NCI-H2196 (cell line): ENCODE data around the gene ZFYVE28.
"Not testable (repeated sequence)": the region's sequence is repeated elsewhere in the genome, so short reads cannot be mapped to it uniquely, and the experiment has no call there.

Experiments used
- DNase-seq: peaks from one replicate; lab custom pipeline; 2025; ENCODE audit not compliant: unreplicated experiment; lab: John Stamatoyannopoulos, UW

The ZFYVE28 gene

DNA sequence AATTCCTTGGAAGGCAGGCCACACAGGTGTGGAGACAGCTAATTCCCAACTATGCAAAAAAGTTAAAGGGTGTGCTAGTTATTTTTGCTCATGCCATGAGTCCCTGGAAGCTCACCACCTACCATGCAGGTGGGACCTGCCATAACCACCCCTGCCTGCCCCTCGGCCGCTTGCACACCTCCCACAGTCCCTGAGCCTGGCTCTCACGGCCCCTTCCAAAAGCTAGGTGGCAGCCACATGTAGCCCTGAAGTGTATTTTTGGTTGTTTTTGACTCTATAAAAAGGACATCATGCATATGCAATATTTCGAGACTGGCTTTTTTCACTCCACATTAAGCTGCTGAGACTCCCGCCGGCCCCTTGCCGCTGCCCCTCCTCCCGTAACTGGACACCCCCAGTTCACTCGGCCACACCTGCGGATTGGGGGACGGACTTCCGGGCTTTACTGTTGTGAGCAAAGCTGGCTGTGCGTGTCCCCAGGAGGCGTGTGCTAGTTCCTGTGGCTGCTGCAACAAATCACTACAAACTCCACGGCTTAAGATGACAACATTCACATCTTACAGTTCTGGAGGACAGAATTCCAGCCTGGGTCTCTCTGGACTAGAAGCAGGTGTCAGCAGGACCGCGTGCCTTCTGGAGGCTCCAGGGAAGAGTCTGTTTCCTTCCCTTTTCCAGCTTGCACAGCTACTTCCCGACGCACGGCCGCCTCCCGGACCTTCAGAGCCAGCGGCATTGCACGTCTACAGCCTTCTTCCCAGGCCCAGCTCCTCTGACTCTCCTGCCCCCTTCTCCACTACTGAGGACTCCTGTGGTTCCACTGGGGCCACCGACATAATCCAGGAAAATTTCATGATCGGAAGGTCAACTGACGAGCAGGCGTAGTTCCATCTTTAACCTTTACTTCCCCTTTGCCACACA, 24.8 kb downstream of the ZFYVE28 start:
- no peak for DNase-seq

DNA sequence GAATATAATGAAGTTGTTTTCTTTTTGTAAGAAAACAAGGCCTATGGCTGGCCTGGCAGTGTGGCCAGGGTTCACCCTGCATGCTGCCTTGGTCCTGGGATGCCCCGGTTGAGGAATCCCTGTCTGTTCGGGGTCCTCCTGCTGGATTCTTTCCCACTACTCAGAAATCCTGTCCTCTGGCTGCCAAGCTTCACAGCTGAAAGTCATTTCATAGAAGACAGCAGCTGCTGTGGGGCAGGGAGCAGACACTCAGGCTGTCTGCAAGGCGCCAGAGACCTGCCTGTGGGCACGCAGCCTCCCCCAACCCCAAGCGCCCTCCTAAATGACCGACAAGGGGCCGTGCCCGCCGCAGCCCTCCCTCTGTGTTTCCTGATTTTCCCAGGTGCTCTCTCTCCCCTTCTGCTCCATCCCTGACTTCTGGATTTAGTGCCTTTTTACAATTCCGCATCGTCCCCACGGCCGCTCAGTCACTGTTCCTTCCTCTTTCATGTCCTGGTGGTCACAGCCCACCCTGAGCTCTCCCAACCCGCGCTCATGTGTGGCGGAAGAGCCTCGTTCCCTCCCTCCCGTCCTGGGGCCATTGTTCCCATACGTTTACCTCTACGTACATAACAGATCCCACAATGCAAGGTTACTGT, 27.5 kb downstream of the ZFYVE28 start:
- no peak for DNase-seq

DNA sequence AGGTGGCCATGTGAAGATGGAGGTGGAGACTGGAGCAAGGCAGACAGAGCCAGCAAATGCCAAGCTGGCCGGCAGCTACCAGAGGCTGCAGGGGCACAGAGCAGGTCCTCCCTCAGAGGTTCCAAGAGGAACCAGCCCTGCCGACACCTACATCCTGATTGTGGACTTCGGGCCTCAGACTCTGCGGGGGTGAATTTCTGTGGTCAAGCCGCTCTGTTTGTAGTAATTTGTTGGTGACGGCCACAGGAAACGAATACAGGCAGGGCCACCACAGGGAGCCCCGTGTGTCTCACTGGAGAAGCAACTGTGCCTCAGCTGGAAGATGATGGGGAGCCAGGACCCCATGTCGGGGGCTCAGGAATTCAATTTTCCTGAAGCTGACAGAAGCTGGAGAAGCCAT, 28.3 kb downstream of the ZFYVE28 start:
- DNase-seq, result no peak

DNA sequence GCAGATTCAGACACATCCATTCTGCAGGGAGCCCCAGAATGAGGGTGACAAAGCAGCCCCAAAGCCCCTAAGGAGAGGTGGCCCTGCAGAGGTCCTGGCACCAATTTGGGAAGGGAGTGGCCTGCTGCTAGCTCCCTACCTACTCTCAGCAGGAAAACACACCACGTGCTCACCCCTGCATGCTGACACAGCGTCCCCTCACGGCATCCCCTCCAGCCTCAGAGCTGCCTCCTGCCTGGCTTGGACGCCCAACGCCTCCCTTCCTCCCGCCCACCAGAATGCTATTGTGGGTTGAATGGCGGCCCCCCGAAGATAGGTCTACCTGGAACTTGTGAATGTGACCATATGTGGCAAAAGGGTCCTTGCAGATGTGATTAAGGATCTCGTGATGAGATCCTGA, 28.8 kb downstream of the ZFYVE28 start:
- DNase-seq, result no peak

DNA sequence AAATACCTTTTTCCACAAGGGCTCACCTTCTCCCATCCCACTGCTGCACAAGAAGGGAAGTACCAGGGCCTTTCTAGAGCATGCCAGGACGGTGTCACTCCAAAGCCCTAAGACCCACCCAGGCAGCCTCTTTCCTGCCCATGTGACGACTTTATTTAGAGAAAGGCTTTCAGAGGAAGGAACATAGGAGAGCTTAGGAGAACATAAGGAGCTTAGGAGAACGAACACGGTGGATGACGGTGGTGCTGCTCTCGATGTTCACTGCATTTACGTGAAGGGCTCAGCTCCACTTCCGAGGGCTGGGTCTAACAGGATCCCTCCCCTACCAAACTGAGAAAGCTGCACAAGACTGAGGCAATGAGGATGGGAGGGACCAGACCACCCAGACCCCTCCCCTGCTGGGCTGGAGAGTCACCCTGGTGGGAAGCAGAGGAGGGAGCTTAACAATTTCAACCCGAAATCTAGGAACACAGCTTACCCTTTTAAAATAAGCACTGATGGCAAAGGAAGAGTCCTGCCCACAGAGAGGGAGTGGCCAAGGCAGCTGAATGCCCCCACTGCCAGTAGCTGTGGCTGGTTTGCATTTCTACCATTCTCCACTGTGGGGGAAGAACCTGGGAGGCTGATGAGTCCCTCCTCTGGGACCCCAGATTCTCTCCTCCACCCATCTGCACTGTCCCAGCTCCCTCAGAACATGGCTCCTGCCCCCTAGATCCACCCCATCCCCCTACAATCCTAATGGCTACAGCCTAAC, 29.8 kb downstream of the ZFYVE28 start:
- DNase-seq, result no peak

DNA sequence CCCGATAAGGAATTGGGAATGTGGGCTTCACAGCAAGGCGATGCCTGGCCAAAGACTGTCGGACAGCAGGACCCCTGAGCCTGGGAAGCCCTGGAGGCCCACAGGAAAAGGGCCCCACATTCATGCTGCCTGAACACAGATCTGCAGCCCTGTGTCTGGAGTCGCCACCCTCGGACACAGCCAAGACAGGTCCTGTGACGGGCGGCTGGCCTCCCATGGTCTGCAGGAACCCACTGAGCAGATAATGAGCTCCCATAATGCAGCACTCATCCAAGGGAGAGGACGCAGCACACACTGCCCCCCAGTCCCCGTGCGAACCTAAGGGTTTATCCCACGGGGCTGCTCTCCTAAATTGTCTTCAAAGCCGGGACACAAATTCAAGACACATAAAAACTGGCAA, 30.6 kb downstream of the ZFYVE28 start:
- no peak for DNase-seq

DNA sequence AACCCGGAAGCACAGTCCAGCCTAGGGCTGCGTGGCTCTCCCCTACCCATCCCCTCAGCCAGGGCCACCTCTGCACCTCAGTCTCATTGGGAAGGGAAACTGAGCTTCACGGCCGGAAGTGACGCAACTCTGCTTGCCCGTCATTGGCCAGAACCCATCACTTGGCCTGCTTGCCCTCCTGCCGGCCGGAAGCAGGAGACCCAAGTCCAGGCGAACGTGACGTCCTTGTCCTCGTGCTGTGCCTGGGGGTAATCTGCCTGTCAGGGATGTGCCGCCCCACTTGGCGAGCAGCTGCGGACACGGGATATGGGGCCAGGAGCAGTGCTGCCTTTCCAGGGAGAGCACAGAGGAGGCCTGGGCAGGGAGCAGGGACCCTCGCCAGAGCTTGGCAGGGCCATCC, 31.2 kb downstream of the ZFYVE28 start:
- no peak for DNase-seq

DNA sequence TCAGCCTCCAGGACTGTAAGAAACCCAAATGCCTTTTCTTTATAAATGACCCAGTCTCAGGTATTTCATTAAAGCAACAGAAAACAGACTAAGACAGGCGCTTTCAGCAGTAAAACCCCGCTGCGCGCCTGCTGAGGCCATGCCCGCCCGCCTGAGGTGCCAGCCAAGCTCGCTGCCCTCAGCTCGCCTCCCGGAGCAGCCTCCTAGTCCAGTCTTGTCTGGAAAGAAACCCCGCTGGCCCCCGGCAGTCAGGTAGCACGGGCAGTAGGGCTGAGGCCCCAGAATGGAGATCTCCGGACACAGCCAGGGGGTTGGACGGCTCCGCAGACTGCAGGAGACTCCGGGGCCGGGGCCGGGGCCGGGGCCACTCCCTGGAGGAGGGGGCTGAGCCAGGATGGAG, 31.7 kb downstream of the ZFYVE28 start:
- no peak for DNase-seq

DNA sequence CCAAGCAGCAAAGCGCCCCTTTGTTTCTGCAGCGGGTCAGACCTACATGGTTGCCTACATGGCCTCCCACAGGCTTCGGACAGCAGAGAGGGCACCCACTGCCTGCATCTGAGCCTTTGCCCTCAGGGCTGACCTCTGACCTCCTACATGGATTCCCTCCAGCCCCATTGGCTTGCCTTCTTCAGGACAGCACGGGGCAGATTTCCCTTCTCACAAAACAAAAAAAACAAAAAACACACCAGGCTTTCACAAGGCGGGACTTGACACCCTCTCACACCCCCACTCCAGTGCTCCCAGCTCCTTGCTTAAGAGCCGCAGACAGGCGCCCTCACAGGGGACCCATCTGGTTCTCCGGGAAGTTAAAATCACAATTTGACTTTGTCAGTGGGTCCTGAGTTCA, 32.9 kb downstream of the ZFYVE28 start:
- DNase-seq, result no peak

DNA sequence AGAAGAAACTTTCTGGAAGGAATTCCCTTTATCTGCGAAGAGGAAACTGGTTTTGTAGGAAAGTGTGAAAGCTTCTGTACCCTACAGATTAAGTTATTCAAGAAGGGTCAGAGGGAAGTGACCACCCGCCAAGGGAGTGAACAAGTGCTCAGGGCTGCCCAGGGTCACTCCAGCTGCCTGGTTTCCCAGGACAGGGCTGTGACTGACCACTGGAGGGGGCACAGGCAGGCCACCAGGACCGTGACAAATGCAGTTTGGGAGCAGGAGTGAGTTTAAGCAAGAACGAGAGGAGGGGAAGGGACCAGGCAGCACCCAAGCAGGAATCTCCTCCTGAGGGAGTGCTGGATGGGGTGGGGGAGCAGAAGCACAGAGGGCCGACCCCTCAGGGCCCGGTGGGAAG, 34.2 kb downstream of the ZFYVE28 start:
- no peak for DNase-seq

DNA sequence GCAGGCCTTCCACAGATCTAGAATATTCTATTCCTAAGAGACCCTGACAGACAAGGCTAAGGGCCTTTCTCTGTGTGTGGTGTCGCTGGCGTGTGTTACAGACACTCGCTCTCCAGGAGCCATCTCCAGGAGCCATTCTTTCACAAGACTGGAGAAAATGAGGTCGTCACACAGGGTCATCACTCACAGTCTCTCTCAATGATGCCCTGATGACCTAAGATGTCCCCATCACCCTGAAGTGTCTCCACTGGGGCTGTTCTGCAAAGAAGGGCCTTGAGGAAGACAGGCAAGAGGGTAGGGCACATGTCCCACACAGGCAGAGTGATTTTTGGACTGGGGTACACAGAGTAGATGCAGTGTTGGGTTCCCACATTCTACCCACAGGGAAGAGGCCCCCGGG, 34.7 kb downstream of the ZFYVE28 start:
- no peak for DNase-seq

DNA sequence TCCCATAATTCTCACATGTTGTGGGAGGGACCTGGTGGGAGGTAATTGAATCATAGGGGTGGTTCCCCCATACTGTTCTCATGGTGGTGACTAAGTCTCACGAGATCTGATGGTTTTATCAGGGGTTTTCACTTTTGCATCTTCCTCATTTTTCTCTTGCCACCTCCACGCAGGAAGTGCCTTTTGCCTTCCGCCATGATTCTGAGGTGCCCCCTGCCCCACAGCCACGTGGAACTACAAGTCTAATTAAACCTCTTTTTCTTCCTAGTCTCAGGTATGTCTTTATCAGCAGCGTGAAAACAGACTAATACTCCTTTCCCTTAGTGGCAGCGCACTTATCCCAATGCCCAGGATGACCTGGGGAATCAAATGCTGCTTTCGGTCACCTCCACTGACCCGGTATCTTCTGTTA, 35.2 kb downstream of the ZFYVE28 start:
- not testable (repeated sequence) for DNase-seq

DNA sequence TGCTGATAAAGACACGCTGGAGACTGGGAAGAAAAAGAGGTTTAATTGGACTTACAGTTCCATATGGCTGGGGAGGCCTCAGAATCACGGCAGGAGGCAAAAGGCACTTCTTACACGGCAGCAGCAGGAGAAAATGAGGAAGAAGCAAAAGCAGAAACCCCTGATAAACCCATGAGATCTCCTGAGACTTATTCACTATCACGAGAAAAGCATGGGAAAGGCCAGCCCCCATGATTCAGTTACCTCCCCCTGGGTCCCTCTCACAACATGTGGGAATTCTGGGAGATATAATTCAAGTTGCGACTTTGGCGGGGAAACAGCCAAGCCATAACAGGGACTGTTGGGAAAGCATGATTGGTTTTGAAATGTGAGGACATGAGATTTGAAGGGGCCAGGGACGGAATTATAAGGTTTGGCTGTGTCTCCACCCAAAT, 35.7 kb downstream of the ZFYVE28 start:
- DNase-seq, result not testable (repeated sequence)

DNA sequence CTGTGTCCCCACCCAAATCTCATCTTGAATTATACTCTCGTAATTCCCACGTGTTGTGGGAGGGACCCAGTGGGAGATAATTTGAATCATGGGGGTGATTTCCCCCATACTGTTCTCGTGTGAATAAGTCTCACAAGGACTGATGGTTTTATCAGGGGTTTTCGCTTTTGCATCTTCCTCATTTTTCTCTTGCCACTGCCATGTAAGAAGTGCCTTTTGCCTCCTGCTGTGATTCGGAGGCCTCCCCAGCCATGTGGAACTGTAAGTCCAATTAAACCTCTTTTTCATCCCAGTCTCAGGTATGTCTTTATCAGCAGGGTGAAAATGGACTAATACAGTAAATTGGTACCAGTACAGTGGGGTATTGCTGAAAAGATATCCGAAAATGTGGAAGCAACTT, 37.9 kb downstream of the ZFYVE28 start:
- not testable (repeated sequence) for DNase-seq

DNA sequence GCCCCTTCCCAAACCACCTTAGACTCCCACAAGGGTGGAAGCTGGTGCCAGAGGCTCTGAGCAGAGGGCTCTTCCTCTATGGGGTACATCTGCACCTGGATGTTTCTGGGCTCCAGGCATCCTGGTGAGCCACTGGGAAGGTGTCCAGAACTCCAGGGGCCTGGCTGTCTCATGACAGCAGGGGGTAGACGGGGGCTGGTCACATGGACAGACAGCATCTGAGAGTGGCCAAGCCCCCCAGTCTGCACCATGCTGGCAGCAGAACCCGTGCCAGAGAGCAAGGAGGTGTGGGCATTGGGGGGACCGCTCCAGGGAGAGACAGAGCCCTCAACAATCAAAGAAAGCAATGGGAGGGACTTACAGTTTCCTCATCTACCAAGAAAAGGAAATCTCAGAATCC, 39.5 kb downstream of the ZFYVE28 start:
- DNase-seq, result no peak

DNA sequence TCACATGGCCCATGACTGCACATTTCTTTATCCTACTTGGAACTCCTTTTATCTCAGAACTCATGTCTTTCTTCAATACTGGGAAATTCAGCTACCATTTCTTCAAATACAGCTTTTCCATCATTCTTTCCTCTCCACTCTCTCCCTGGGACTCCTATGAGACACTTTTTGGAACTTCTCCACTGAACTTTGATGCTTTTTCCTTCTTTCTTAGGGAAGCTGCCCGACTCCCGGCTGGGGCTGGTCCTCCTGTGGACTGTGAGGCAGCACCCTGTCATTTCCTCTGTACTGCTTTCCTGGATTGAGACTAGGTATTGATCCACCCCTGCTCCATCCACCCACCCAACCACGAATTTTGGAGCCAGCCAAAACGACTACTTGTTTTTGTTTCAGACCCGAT, 40.0 kb downstream of the ZFYVE28 start:
- no peak for DNase-seq

DNA sequence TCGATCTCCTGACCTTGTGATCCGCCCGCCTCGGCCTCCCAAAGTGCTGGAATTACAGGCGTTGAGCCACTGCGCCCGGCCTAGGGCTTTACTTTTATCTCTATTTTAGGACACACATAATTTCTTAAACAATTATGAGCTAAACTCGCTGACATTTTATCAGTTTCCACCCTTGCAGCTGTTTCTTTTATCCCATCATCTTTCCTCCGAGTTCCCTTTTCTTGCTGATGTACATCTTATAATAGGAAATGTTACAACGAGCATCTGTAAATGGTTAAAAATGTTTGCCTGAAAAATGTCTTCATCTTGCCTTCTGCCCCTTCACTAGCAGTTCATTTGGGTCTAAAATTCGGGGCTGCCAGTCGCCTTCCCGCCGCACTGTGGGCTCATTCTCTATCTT, 41.2 kb downstream of the ZFYVE28 start:
- no peak for DNase-seq

DNA sequence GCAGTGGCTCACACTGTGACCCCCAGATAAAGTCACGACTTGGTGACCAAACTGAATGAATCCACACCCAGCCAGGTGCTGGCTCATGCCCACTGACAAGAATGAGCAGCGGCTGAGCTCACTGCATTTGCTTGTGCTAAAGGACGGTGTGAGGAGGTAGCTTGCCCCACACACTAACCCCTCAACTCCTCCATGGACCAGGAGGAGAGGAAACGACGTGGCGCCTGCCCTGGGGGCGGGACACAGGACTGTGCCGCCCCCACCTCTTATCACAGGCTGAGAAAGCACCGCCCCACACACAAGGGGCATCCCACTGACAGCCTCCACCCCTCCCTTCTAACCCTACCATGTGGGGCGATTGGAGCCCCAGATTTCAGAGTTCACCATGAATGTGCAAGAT, 43.0 kb downstream of the ZFYVE28 start:
- no peak for DNase-seq

DNA sequence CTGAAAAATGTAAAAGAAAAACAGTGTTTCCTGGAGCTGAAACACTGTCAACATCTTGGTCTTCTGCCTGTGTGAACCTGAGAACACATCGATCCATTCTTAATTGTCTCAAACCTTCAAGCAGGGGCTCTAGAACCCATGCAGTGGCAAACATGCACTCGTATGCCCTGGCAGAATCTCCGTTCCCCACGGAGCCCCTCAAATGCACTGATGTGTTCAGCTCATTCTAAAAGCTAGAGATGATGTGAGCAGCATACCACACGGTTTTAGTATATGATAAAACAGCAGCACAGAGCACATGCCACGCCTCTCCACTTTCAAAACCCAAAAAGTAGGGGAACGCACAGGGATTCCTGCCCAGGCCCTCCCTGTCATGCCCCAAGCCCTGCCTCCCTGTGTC, 44.9 kb downstream of the ZFYVE28 start:
- no peak for DNase-seq

DNA sequence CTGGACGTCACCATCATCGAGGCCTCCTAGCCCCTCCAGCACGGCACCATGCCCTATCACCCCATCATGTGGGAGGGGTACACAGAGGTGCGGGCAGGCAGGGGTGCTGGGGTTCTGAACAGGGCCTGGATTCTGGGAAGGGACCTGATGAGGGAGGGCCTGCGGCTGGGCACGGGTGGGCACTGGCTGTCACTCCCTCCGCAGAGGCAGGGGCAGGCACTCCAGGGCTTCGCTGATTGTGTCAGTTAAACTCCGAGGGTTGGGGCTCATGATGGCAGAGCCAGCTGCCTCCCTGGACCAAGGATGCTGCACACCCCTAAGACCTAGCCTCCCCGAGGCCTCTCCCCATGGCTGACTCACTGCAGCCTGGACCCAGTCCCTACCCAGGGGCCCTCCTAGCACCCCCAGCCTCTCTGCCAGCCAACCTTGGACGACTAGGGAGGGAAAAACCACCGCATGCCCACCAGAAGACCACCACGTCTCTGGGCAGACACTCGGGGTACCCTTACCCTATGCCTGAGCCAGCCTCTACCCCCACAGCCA, 45.9 kb downstream of the ZFYVE28 start:
- no peak for DNase-seq

DNA sequence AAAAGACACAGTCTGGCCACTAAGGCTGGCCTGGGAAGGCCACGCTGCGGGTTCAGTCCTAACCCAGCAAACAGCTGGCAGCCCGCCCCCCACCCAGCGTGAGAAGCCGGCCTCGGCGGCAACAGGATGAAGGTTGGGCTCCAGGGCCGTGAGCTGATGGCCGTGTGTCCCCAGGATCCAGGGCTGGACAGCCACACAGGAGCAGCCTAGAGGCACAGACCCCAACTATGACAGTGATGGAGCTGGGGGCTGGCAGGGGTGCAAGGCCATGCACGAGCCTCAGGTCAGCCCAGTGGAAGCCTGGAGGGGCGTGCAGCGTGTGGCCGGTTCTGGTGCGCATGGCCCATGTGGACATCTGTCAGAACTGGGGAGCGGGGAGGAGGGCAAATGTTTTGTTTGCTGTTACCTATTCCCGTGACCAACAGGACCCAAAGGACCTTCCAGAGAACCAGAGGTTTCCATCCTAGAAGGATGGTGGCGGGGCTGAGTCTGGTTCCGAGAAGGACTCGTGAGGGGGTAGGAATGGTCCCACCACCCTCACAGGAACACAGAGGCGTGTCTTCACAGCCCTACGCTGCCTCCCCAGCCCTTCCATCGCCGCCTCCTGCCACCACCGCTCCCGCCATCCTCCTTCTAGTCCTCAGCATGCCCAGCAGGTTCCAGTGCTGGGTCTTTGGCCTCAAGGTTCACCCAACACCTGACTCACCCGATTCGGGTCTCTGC, 46.5 kb downstream of the ZFYVE28 start:
- DNase-seq, result no peak
